HCT116 (cell line): ENCODE data around the gene ISOC2. TPM values are rescaled to one million over a fixed set of nuclear protein-coding genes. Genes with fewer than 3 reads are reported as not detected.

Experiments
- ATAC-seq: fragments of 200-7000 bp; cut with Tn5 transposase; 2 replicates; pipeline ENCODE4 v1.9.1; 2020; ENCODE audit warnings: mild to moderate bottlenecking, moderate library complexity
- BruUV-seq: library from RNA; stranded (reverse); fragments of 400-500 nt; replicated peaks from 2 replicates; lab custom pipeline; 2021; lab: Mats Ljungman, UMichigan
- CTCF ChIA-PET: fragments of 300-600 bp; sonication (Branson Sonifier 250); formaldehyde crosslinking; loops from one replicate; lab custom pipeline; 2021; ENCODE audit warnings: antibody characterized with exemption; lab: Charles Lee
- POLR2A ChIA-PET: fragments of 300-600, 350-600 bp; sonication (Branson Sonifier 250); formaldehyde crosslinking; loops from one replicate; lab custom pipeline; 2021; ENCODE audit warnings: antibody characterized with exemption; lab: Charles Lee
- RAD21 ChIA-PET, 2 experiments: fragments of 300-600 bp; sonication (Branson Sonifier 250); formaldehyde crosslinking; loops; one replicate each; lab custom pipeline; 2023; ENCODE audit warnings: low total read pairs in 2 of 2; ENCODE audit not compliant: uncharacterized antibody in 2 of 2, unreplicated experiment in 2 of 2, low non-redundant PET in 1 of 2; lab: Charles Lee
- DNase-seq: peaks from one replicate; pipeline ENCODE4 v3.0.0-alpha.2; 2010; ENCODE audit warnings: low read depth, low spot score
- H2AFZ ChIP-seq: fragments of 200-600 bp; shearing (Covaris generic), sonication (generic); 2 replicates; pipeline ENCODE4 v1.6.1; 2017; ENCODE audit warnings: low read depth, mixed run types, mixed read lengths, antibody characterized with exemption, low read length; ENCODE audit not compliant: poor library complexity, severe bottlenecking
- H3K27ac ChIP-seq: 2 replicates; pipeline ENCODE4 v1.5.1; 2012; ENCODE audit warnings: low read depth, low read length
- H3K27me3 ChIP-seq: fragments of 200-600 bp; sonication (generic); 2 replicates; pipeline ENCODE4 v1.6.1; 2016; ENCODE audit warnings: mixed run types, low read length, mixed read lengths; ENCODE audit not compliant: insufficient read depth
- H3K36me3 ChIP-seq, 2 experiments: fragments of 200-500 bp in 1 of 2; fragments of 200-600 bp in 1 of 2; sonication (Bioruptor generic) in 1 of 2; sonication (generic) in 1 of 2; 2 replicates each; pipeline versions ENCODE4 v1.5.1 to v1.6.1; 2014 to 2016; ENCODE audit warnings: low read length in 2 of 2, inconsistent platforms in 1 of 2, mixed read lengths in 1 of 2, mixed run types in 1 of 2; ENCODE audit not compliant: insufficient read depth in 2 of 2, control insufficient read depth in 1 of 2
- H3K4me1 ChIP-seq, 2 experiments: fragments of 200-600 bp in 1 of 2; sonication (generic) in 1 of 2; 2 replicates each; pipeline versions ENCODE4 v1.5.1 to v1.6.1; 2012 to 2017; ENCODE audit warnings: low read length in 2 of 2, inconsistent platforms in 1 of 2, mild to moderate bottlenecking in 1 of 2, mixed read lengths in 1 of 2, mixed run types in 1 of 2, moderate library complexity in 1 of 2; ENCODE audit not compliant: insufficient read depth in 2 of 2, control insufficient read depth in 1 of 2
- H3K4me2 ChIP-seq: fragments of 200-600 bp; sonication (generic); 2 replicates; pipeline ENCODE4 v1.6.1; 2017; ENCODE audit warnings: mixed run types, low read length, mixed read lengths
- H3K4me3 ChIP-seq, 2 experiments: fragments of 200-600 bp in 1 of 2; sonication (generic) in 1 of 2; replicated peaks in 1 of 2; 2 replicates each; pipeline ENCODE4 v1.5.1; 2011 to 2016; ENCODE audit warnings: low read length in 2 of 2, control low read depth in 1 of 2, low read depth in 1 of 2, mild to moderate bottlenecking in 1 of 2, mixed read lengths in 1 of 2, mixed run types in 1 of 2
- H3K79me2 ChIP-seq: fragments of 200-600 bp; sonication (generic); 2 replicates; pipeline ENCODE4 v1.6.1; 2017; ENCODE audit warnings: mild to moderate bottlenecking, mixed run types, low read length, moderate library complexity, mixed read lengths; ENCODE audit not compliant: insufficient read depth
- H3K9ac ChIP-seq: fragments of 200-600 bp; sonication (generic); 2 replicates; pipeline ENCODE4 v1.6.1; 2016; ENCODE audit warnings: low read length, mixed read lengths
- H3K9me2 ChIP-seq: fragments of 200-600 bp; sonication (generic), shearing (Covaris generic); 2 replicates; pipeline ENCODE4 v1.6.1; 2017; ENCODE audit warnings: mixed run types, mild to moderate bottlenecking, moderate library complexity; ENCODE audit not compliant: insufficient read depth
- H3K9me3 ChIP-seq, 2 experiments: fragments of 200-500 bp in 1 of 2; fragments of 200-600 bp in 1 of 2; sonication (Bioruptor generic) in 1 of 2; sonication (generic) in 1 of 2; 2 replicates each; pipeline ENCODE4 v1.6.1; 2014 to 2017; ENCODE audit warnings: low read length in 2 of 2, mixed read lengths in 2 of 2, inconsistent platforms in 1 of 2, low read depth in 1 of 2, mild to moderate bottlenecking in 1 of 2, mixed run types in 1 of 2, moderate library complexity in 1 of 2; ENCODE audit not compliant: control insufficient read depth in 1 of 2, insufficient read depth in 1 of 2
- H4K20me1 ChIP-seq: fragments of 200-600 bp; sonication (generic), shearing (Covaris generic); 2 replicates; pipeline ENCODE4 v1.6.1; 2017; ENCODE audit warnings: mixed run types, mild to moderate bottlenecking, moderate library complexity; ENCODE audit not compliant: insufficient read depth
- ATF3 ChIP-seq: IDR thresholded peaks from 2 replicates; pipeline ENCODE4 v1.6.1; 2012
- CBX3 ChIP-seq: IDR thresholded peaks from 2 replicates; pipeline ENCODE4 v1.6.1; 2012; ENCODE audit warnings: low read depth
- CEBPB ChIP-seq: IDR thresholded peaks from 2 replicates; pipeline ENCODE4 v1.6.1; 2012; ENCODE audit warnings: low read depth
- EGR1 ChIP-seq: IDR thresholded peaks from 2 replicates; pipeline ENCODE4 v1.6.1; 2012; ENCODE audit warnings: low read depth
- EZH2 ChIP-seq: fragments of 200-600 bp; sonication (generic); IDR thresholded peaks from 2 replicates; pipeline ENCODE4 v1.6.1; 2017; ENCODE audit warnings: antibody characterized with exemption, mixed run types
- EZH2phosphoT487 ChIP-seq: fragments of 200-600 bp; IDR thresholded peaks from 2 replicates; pipeline ENCODE4 v1.6.1; 2018; ENCODE audit warnings: antibody characterized with exemption, borderline replicate concordance
- JUND ChIP-seq: IDR thresholded peaks from 2 replicates; pipeline ENCODE4 v1.6.1; 2012
- POLR2A ChIP-seq: IDR thresholded peaks from 2 replicates; pipeline ENCODE4 v1.7.0; 2011; ENCODE audit warnings: borderline replicate concordance; ENCODE audit not compliant: insufficient read depth, insufficient read length; ENCODE audit errors: extremely low read depth
- POLR2AphosphoS5 ChIP-seq: IDR thresholded peaks from 2 replicates; pipeline ENCODE4 v1.6.1; 2011; ENCODE audit warnings: mild to moderate bottlenecking, low read depth, low read length, moderate library complexity
- RAD21 ChIP-seq: IDR thresholded peaks from 2 replicates; pipeline ENCODE4 v1.6.1; 2012; ENCODE audit warnings: low read depth, mild to moderate bottlenecking
- REST ChIP-seq: IDR thresholded peaks from 2 replicates; pipeline ENCODE4 v1.6.1; 2012; ENCODE audit warnings: low read depth
- SIN3A ChIP-seq: IDR thresholded peaks from 2 replicates; pipeline ENCODE4 v1.6.1; 2012; ENCODE audit warnings: low read depth
- SRF ChIP-seq: IDR thresholded peaks from 2 replicates; pipeline ENCODE4 v1.6.1; 2012; ENCODE audit warnings: low read depth
- TCF7L2 ChIP-seq: IDR thresholded peaks from 2 replicates; pipeline ENCODE4 v1.7.0; 2011; ENCODE audit warnings: borderline replicate concordance, inconsistent platforms; ENCODE audit not compliant: insufficient read depth, insufficient read length; ENCODE audit errors: extremely low read depth
- YY1 ChIP-seq: IDR thresholded peaks from 2 replicates; pipeline ENCODE4 v1.6.1; 2011; ENCODE audit warnings: low read length, low read depth, moderate library complexity, mild to moderate bottlenecking; ENCODE audit not compliant: insufficient replicate concordance; ENCODE audit errors: extremely low read depth
- ZFX ChIP-seq: fragments of 450-650 bp; IDR thresholded peaks from 2 replicates; pipeline ENCODE4 v1.6.1; 2017
- ZNF274 ChIP-seq: fragments of 200-500 bp; sonication (Bioruptor generic); IDR thresholded peaks from 2 replicates; pipeline ENCODE4 v1.6.1; 2014; ENCODE audit warnings: mild to moderate bottlenecking, low read depth, low read length, inconsistent platforms
- intact Hi-C: fragments of 100-400 bp; cut with micrococcal nuclease; formaldehyde crosslinking; loops from 2 replicates; pipeline ENCODE4 v1.10.0; 2022
- total RNA-seq: library from RNA; stranded (reverse); gene quantifications from one replicate; pipeline ENCODE4 v1.2.1, GENCODE V29; 2021; ENCODE audit not compliant: unreplicated experiment

ISOC2 gene
- total RNA-seq, 1 experiment from 2014 or later, result 56.8 TPM

- TF ChIP-seq EZH2 (no peak), RAD21 (peak; percentile 97), SIN3A (no peak), EZH2phosphoT487 (no peak), POLR2A (no peak), SRF (no peak), REST (no peak), POLR2AphosphoS5 (no peak), ZFX (no peak), CBX3 (peak; percentile 86), ZNF274 (no peak), YY1 (peak; percentile 14), JUND (no peak), TCF7L2 (no peak)
Measured at GRCh38 chr19:55418185-55418584, 43.3 kb downstream of the ISOC2 start (continued).

GRCh38 chr19:55410168-55410567 is 51.3 kb downstream of the ISOC2 start:
- intact Hi-C loops, result no loop called here

More at GRCh38 chr19:55410168-55410567, 51.3 kb downstream of the ISOC2 start:
- no peaks in the 10 kb centered on the region for H3K9me2 ChIP-seq
- ATAC-seq, result no peak
- peaks cover 9 to 16% of the 10 kb centered on the region in 2 experiments; a peak in 3 of 4 replicates for H3K36me3 ChIP-seq
- H3K79me2 ChIP-seq, result peaks cover 24% of the 10 kb centered on the region
- no peak overlapping the region for H3K4me3 ChIP-seq
- no peak overlapping the region for H2AFZ ChIP-seq
- RAD21 ChIA-PET, result no interaction called here
- H3K4me2 ChIP-seq, result no peak overlapping the region
- no peaks in the 10 kb centered on the region for H3K27me3 ChIP-seq
- no peak overlapping the region for H3K27ac ChIP-seq
- TF ChIP-seq RAD21, result no peak
- TF ChIP-seq REST, result no peak
- TF ChIP-seq POLR2AphosphoS5, result no peak
- no peak for TF ChIP-seq ZFX
- no peak for TF ChIP-seq EGR1
- no peak for TF ChIP-seq YY1
- no peak for TF ChIP-seq CEBPB
- TF ChIP-seq CBX3, result no peak
- TF ChIP-seq POLR2A, result no peak
- TF ChIP-seq ATF3, result no peak
- TF ChIP-seq, all 23 proteins: peak for 0
- DNase-seq, result no peak
- POLR2A ChIA-PET, result no interaction called here
- Histone ChIP-seq H3K9ac (no peak overlapping the region), H3K4me1 (peaks cover 12 to 27% of the 10 kb centered on the region in 2 experiments), H3K9me3 (no peaks in the 10 kb centered on the region), H4K20me1 (peaks cover 8% of the 10 kb centered on the region; the same call in 1 of the 2 replicates)
- CTCF ChIA-PET, result no interaction called here
- no TSS peak for BruUV-seq
